HG02623 (cell line): ENCODE measurements around the gene NDUFAF7.
"Not testable (repeated sequence)": the region's sequence is repeated elsewhere in the genome, so short reads cannot be mapped to it uniquely, and the experiment has no call there.

Experiments used
- ATAC-seq: cut with Tn5 transposase; IDR thresholded peaks from one replicate; pipeline ENCODE4 v1.9.1; 2021; ENCODE audit warnings: moderate library complexity; ENCODE audit not compliant: unreplicated experiment

NDUFAF7 gene

DNA sequence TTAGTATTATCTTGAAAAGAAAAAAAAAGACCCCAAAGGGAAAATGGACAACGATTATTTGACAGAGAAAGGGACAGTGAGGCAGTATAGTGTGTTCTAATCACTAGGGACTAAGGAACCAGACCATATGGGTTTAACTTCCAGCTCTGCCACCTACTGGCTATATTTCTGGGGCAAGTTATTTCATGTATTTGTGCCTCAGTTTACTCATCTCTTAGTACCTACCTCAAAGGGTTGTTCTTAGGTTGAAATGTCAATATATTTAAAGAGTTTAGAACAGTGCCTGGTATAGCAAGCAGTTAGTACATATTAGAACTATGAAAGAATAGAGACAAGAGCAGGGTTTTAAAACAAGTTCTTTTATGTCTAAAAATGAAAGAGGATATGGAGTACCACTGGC, 50.5 kb downstream of the NDUFAF7 start:
- no peak for ATAC-seq

- ATAC-seq = no peak
Observed at GRCh38 chr2:37282746-37283145, 51.3 kb downstream of the NDUFAF7 start.

- ATAC-seq = no peak
Observed at GRCh38 chr2:37283207-37283606, 51.7 kb downstream of the NDUFAF7 start.

GRCh38 chr2:37284381-37284780, 52.9 kb downstream of the NDUFAF7 start:
- ATAC-seq = no peak

- ATAC-seq = no peak
Observed at GRCh38 chr2:37287966-37288365, 56.5 kb downstream of the NDUFAF7 start.

DNA sequence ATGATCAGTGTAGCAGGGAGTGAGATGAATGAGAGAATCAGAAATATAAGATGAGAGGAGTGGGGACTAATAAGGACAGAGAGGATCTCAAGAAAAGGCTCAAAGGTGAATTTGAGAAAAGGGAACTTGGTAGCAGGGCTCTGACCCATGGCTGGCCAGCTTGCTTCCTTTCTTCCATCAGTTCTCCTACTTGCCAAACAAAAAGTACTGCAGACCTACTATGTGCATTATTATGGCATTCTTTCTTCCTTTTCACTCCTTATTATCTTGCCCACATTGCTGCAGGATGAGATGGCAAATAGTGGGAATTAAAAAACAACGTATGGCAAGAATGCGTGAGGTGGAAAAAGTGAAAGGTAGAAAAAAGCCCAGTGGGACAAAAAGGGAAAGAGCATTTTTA, 60.2 kb downstream of the NDUFAF7 start:
- ATAC-seq = no peak

GRCh38 chr2:37294858-37295257, 63.4 kb downstream of the NDUFAF7 start:
- ATAC-seq = not testable (repeated sequence)

- no peak for ATAC-seq
Observed at GRCh38 chr2:37295469-37296073, 64.1 kb downstream of the NDUFAF7 start.

DNA sequence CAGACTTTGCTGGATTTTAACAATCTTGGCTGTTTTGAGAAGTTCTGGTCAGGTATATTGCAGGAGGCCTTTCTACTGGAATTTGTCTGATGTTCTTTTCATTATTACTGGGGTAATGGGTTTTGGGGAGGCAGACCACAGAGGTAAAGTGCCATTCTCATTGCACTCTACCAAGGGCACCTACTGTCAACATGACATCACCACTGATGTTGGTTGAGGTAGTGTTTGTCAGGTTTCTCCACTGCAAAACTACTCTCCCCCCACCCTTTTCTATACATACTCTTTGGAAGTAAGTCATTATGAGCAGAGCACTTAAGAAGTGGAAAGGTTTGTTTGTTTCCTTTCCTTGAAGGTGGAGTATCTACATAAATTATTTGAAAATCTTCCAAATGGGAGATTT, 66.2 kb downstream of the NDUFAF7 start:
- ATAC-seq = no peak
